ENCODE data around the gene ADSS1.
A peak's percentile ranks its signal among the peaks of the same experiment; 100 is the strongest.

ADSS1 gene

DNA sequence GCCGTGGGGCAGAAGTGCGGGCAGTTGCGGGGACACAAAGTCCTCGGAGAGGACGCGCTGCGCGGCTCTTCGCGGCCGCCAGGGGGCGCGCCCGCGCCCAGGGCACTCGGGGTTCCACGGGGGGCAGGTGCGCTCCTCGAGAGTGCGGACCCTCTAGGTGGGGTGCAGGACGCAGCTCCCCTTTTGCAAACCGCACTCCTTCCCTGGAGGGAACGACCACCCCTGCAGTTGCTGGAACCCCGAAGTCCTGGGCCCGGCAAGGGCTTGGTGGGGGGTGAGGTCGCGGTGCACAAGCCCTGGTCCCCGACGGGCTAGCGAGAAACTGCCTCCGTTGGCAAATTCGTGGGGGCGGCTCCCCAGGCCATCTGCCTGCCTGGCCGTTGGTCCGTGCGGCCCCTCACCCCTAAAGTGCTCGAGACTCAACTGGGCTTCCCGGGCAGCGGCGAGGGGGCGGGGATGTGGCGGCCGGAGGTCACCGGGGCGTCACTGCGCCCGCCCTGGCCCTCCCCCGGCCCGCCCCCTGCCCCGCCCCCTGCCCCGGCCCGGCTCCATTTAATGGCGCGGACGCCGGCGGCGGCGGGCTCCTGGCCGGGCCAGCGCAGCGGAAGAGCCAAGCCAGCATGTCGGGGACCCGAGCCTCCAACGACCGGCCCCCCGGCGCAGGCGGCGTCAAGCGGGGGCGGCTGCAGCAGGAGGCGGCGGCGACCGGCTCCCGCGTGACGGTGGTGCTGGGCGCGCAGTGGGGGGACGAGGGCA is at the start of gene ADSS1:
Gene ADSS1, plus strand, starts transcription at position 579 of the 756 bp plus-strand sequence. Its CDS starts 42 bp downstream, at position 621.
- Mint-ChIP-seq H3K27me3 (no peaks in the 10 kb centered on the region), H3K36me3 (no peaks in the 10 kb centered on the region), H3K4me1 (ENCODE audit: low read depth) (no peaks in the 10 kb centered on the region), H3K9me3 (ENCODE audit: low read depth) (no peaks in the 10 kb centered on the region), H3K27ac (no peak within 1 kb of the TSS), H3K4me3 (peak within 1 kb of the TSS; percentile 56)

DNA sequence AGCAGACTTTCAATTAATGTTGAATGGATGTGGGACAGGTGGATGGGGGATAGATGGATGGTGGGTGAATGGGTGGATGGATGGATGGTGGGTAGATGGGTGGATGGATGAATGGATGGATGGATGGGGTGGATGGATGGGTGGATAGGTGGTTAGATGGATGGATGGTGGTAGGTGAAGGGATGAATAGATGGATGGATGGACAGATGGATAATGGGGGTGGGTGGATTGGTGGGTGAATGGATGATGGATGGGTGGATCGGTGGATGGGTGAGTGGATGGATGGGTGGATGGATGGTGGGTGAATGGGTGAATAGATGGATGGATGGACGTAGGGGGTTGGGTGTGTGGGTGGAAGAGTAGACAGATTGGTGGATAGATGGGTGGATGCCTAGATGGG is 48.6 kb upstream of the ADSS1 start:
- no peaks in the 10 kb centered on the region for H3K27me3 Mint-ChIP-seq
- no peak overlapping the region for H3K27ac Mint-ChIP-seq
- no peaks in the 10 kb centered on the region for H3K36me3 Mint-ChIP-seq
- H3K9me3 Mint-ChIP-seq (ENCODE audit: low read depth) = no peaks in the 10 kb centered on the region
- no peak overlapping the region for H3K4me3 Mint-ChIP-seq
- H3K4me1 Mint-ChIP-seq (ENCODE audit: low read depth) = peaks cover 13% of the 10 kb centered on the region

DNA sequence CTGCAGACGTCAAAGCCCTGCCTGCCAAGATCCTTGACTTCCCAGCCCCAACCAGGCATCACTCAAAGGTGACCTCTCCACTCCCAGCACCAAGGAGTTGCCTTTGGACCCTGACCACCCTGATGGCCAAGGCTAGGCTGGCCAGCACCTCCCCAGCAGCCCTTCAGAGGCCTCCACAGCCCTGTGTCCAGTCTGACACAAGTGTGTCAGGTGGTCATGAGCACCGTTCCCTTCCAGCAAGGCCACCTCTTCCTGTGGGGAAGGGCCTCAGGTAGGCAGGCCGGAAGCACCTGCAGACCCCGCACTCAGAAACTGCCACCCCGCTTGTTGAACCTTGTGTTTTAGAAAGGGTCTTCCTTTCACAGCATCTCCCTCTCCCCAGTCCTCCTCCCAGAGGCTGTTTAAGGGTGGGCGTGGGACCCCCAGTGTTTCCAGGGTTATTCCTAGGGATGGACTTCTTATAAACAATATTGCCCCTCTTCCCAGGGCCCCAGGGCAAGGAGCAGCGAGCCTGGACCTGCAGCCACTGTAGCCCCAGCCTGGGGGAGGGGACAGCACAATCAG is 47.8 kb upstream of the ADSS1 start:
- Mint-ChIP-seq H3K27me3 (no peaks in the 10 kb centered on the region), H3K4me1 (ENCODE audit: low read depth) (peaks cover 13% of the 10 kb centered on the region), H3K4me3 (no peak overlapping the region), H3K36me3 (no peaks in the 10 kb centered on the region), H3K9me3 (ENCODE audit: low read depth) (no peaks in the 10 kb centered on the region), H3K27ac (peak overlapping the region; percentile 16)

DNA sequence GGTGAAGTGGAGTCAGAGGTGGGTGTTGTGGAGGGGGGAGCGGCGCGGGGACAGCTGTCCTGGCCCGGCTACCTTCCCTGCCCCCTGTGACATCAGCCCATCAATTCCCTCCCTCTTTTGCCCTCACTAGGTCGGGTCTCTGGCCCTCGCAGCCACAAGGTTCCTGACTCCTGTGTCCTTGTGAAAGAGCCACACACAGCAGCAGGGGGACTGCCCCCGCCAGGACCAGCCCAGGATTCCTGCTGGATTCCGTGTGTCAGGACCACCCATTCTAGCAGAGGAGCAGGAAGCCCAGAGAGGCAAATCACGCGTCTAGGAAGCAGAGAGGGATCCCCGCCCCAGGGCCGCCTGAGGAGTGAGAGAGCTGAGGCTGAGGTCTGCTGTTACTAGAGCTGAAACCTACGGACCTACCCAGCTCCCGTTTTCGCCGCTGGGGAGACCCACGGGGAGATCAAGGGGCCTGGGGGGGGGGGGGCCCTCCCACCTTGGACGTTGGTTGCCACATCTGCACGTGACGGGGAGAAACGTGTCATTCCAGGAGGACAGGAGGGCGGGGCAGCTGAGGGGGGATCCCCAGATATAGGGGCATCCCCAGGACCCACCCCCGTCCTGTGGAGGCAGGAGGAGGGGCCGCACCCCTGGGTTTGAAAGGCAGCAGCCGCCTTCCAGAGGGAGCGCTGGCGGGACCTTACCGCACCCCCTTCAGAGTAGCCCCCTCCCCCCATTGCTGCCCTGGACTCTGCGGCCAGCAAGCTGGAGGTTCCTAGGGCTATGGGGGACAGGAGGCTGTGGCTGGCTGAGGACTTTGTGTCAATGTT is 47.1 kb upstream of the ADSS1 start:
- Mint-ChIP-seq H3K36me3 (no peaks in the 10 kb centered on the region), H3K4me1 (ENCODE audit: low read depth) (peaks cover 13% of the 10 kb centered on the region), H3K27me3 (no peaks in the 10 kb centered on the region), H3K4me3 (peak overlapping the region; percentile 81), H3K27ac (peak overlapping the region; percentile 54), H3K9me3 (ENCODE audit: low read depth) (no peaks in the 10 kb centered on the region)

DNA sequence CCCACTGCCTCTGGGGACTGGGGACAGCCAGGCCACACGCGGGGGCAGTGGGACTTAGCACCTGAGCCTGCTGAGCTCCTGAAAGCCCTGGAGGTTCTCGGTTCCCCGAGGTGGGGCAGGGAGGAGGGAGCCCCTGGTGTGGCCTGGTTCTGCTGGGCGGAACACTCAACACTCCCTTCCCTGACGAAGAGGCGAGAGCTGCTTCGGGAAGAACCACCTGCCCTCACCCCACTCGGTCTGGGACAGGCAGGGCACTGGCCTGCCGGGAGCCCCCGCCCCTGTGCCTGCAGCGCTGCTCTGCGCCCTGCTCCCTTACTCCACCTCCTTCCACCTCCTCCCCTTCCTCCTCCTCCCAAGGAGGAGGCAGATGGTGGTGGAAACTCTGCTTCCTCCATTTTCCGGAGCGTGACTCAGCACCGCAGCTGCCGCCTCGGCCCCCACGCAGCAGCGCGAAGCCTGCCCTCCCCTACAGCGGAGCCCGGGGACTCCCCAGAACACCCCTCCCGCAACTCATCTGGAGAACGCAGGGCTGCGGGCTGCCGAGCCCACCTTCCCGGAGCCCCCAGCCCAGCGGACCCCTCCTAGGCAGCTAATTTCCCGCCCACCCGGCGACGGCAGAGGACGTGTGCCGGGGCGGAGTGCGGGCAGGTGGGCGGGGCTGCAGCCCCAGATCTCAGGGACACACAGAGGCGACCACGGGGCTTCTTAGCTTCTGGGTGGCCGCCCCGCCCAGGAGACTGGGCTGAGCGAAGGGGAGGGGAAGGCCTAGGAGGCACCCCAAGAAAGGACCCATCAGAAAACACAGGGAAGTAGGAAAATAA is 46.3 kb upstream of the ADSS1 start:
- Mint-ChIP-seq H3K36me3 (no peaks in the 10 kb centered on the region), H3K4me1 (ENCODE audit: low read depth) (peaks cover 13% of the 10 kb centered on the region), H3K4me3 (peak overlapping the region; percentile 81), H3K27me3 (no peaks in the 10 kb centered on the region), H3K27ac (peak overlapping the region; percentile 73), H3K9me3 (ENCODE audit: low read depth) (no peaks in the 10 kb centered on the region)

DNA sequence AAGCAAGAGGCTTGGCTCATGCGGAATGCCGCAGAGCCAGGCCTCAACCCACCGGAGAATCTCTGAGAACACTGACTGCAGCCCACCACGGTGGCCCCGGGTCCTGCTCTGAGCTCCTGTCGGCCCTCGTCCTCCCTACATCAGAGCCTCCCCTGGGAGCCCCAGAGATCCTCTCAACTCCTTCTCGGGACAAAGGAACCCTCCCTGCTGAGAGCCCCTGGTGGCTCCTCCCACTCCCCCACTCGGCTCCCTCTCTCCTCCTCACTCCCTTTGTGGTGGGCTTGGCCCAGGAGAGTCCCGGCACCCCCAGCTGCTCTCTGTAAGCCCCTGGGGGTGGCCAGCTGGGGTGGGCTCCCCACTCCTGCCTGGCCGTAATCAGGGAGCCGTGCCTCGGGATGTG is 45.7 kb upstream of the ADSS1 start:
- peak overlapping the region; percentile 73 for H3K27ac Mint-ChIP-seq
- H3K4me1 Mint-ChIP-seq (ENCODE audit: low read depth) = peaks cover 13% of the 10 kb centered on the region
- H3K27me3 Mint-ChIP-seq = no peaks in the 10 kb centered on the region
- H3K4me3 Mint-ChIP-seq = peak overlapping the region; percentile 81
- no peaks in the 10 kb centered on the region for H3K9me3 Mint-ChIP-seq (ENCODE audit: low read depth)
- H3K36me3 Mint-ChIP-seq = no peaks in the 10 kb centered on the region

DNA sequence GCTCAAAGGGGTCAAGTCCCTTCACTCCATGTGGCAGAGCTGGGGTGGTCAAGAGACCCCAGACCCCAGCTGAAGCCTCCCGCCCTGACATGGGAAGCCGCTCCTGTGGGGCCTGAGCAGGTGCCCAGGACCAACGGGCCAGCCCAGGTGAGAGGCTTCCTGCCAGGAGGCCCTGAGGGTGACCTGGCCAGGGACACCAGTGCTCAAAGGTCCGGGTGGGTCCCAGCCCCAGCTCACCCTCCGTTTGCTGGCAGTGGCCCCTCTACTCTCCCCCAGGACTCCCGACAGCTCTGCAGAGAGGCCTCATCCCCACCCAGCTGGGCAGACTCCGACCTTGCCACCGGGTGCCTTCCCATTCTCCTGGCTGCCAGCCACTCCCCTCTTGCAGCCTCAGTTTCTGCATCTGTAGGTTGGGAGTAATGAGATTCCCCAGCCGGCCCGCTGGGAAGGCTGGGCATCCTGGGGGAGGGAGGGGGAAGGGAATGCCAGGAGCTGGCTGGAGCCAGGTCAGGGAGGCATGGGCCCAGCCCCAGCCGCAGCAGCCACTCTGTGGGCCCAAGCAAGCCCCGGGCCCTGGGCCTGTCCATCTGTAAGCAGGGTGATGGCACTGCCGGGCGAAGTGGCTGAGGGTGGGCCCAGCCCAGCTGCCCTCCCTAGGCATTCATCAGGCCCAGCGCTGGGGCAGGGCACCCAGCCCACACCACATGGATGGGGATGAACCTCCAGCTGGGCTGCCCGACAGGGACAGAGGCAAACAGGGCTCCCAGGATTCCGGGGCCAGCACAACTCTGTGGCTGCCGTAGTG is 44.9 kb upstream of the ADSS1 start:
- no peaks in the 10 kb centered on the region for H3K27me3 Mint-ChIP-seq
- H3K4me3 Mint-ChIP-seq = peak overlapping the region; percentile 81
- H3K36me3 Mint-ChIP-seq = no peaks in the 10 kb centered on the region
- no peak overlapping the region for H3K27ac Mint-ChIP-seq
- H3K4me1 Mint-ChIP-seq (ENCODE audit: low read depth) = peaks cover 10% of the 10 kb centered on the region
- H3K9me3 Mint-ChIP-seq (ENCODE audit: low read depth) = no peaks in the 10 kb centered on the region

DNA sequence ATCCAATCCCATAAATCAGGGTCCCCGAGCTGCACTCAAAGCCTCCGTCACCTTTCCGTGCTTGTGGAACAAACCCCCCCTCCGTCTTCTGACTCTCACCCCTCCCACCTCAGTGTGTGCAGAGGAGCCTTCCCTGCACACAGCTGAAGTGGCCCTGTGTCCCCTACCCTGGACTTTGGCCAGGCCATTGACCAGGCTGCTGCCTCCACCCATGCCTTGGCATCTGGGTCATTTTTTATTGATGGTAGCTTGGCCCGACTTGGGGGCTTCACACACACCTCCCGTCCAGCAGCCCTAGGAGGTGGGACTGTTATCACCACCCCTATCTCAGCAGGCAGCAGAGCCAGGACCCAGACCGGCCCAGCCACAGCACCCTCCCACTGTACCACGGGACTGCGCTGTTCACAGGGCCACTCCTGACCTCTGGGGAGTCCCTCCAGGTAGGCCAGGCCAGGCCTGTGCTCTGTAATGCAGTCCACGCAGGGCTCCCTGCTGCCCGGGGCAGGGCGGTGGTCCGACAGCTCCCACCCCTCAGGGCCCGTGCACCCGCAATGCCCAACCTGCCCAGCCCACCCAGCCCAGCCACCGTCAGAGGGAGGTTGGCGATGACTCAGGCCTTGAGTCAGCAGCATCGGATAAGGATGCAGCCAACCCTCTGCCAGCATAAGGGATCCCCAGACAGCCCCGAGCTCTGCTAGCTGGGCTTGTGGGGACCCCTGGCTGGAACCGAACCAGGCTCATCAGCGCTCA is 43.8 kb upstream of the ADSS1 start:
- no peaks in the 10 kb centered on the region for H3K9me3 Mint-ChIP-seq (ENCODE audit: low read depth)
- H3K4me3 Mint-ChIP-seq = peak overlapping the region; percentile 20
- H3K36me3 Mint-ChIP-seq = no peaks in the 10 kb centered on the region
- no peaks in the 10 kb centered on the region for H3K27me3 Mint-ChIP-seq
- peaks cover 14% of the 10 kb centered on the region for H3K4me1 Mint-ChIP-seq (ENCODE audit: low read depth)
- peak overlapping the region; percentile 10 for H3K27ac Mint-ChIP-seq

DNA sequence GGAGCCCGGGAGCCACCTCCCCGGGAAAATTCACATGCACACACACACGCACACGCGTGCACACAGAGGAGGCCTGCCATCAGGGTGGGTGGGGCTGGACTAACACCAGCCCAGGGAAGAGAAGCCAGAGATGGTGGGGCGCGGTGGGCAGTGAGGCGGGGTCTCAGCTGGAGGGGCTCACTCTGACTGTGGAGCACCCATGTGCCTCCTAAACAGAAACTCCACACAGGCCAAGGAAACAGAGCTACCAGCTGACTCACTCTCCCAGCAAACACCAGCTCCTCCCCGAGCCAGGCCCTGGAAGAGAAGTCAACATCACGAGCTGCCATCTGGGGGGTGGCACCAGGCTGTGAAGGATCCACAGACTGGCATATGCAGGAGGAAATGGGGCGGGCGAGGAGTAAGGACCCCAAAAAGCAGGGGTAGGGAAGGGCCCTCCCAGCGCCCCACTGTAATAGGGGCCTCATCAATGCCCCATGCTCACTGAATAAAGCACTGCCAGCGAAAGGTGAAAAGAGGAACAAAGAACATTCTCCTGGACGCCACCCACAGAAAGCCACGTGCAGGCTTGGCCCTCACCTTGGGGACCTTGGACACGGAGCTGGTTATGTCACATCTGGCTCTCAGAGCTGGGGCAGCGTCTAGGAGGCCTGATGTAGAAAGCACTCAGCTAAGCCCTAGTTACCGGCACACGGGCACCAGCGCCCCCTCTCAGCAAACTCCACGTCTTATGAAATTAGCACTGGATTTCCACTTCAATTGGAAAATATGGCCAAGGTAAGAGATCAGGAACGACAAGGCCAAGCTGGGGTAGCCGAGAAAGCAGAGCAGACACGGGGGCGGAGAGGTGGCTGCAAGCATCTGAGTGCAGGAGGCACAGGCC is 43.0 kb upstream of the ADSS1 start:
- Mint-ChIP-seq H3K27ac (no peak overlapping the region), H3K9me3 (ENCODE audit: low read depth) (no peaks in the 10 kb centered on the region), H3K4me1 (ENCODE audit: low read depth) (peaks cover 19% of the 10 kb centered on the region), H3K4me3 (no peak overlapping the region), H3K36me3 (no peaks in the 10 kb centered on the region), H3K27me3 (no peaks in the 10 kb centered on the region)

DNA sequence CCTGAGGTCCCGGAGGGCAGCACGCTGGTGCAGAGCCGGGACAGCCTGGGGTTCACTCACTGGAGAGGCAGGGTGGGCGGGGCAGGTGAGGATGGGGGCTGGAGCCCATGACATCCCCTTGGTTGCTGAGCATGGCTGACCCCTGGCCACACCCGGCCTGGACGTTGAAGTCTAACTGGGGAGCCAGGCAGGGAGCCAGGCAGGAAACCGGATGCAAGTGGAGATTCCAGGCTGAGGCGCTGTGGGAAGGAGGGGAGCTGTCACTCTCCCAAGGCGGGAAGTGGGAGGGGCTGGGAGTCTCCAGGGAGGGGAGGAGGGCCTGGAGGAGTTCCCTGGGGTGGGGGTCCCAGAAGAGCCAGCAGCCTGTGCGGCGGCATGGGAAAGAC is 42.3 kb upstream of the ADSS1 start:
- no peaks in the 10 kb centered on the region for H3K9me3 Mint-ChIP-seq (ENCODE audit: low read depth)
- no peaks in the 10 kb centered on the region for H3K27me3 Mint-ChIP-seq
- H3K27ac Mint-ChIP-seq = no peak overlapping the region
- H3K4me1 Mint-ChIP-seq (ENCODE audit: low read depth) = peaks cover 25% of the 10 kb centered on the region
- no peaks in the 10 kb centered on the region for H3K36me3 Mint-ChIP-seq
- no peak overlapping the region for H3K4me3 Mint-ChIP-seq

DNA sequence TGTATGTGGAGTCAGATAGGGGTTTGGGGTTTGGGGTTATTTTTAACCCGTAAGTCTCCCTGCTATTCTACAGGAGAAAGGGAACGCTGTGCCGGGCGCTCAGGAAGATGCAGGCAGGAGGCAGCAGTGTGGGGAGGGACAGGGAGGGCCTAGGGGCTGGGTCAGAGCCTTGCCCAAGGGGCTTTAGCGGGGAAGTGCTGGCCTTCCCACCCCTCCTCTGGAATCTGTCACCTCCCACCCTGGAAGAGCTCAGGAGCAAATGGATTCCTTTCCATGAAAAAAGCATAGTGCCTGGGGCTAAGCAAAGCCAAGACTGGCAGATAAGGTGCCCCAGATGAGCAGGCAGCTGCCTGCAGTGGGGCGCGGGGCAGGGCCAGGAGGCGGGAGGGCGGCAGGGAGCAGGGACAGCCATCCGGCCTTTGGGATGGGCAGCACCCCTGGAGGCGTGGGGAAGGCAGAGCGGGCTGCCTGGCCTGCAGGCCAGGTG is 41.9 kb upstream of the ADSS1 start:
- Mint-ChIP-seq H3K4me1 (ENCODE audit: low read depth) (peaks cover 26% of the 10 kb centered on the region), H3K27ac (no peak overlapping the region), H3K4me3 (no peak overlapping the region), H3K27me3 (no peaks in the 10 kb centered on the region), H3K9me3 (ENCODE audit: low read depth) (no peaks in the 10 kb centered on the region), H3K36me3 (no peaks in the 10 kb centered on the region)

DNA sequence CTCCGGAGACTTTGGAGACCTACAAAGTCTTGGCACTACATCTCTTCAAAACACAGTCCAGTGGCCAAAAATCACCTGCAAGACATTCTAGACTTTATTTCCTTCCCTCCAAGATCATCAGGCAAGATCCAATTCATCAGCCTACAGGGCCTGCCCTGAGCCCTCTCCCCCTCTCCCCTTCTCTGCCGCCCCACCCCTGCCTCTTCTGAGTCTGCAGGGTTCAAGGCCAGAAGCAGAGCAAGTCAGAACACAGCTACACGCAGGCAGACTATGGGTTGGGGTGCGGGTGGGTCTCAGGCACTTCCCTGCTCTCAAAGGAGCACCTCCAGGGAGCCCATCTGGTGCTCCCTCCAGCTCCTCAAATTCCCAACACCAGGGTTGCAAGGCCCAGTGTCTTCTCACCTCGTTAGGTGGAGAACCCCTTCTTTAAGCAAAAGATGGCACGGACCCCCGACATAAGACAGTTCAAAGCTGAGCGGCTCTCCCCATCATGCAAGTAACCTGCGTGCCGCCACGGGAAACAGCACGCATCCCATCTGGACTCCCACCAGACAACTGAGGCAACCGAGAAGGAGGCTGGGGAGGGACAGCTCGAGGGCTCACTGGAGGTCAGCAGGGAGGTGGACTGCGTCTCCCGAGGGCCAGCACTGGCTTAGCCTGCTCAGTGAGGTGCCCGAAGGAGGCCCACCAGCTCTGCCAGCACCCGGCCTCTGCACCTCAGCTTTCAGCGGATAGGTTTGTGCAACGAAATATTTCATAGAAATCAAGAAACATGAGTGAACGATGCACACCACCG is 40.2 kb upstream of the ADSS1 start:
- Mint-ChIP-seq H3K36me3 (no peaks in the 10 kb centered on the region), H3K4me1 (ENCODE audit: low read depth) (peaks cover 34% of the 10 kb centered on the region), H3K27ac (no peak overlapping the region), H3K4me3 (no peak overlapping the region), H3K9me3 (ENCODE audit: low read depth) (no peaks in the 10 kb centered on the region), H3K27me3 (no peaks in the 10 kb centered on the region)
